A549 (cell line): ENCODE data around the gene CDC42EP4. TPM values are rescaled to one million over a fixed set of nuclear protein-coding genes. Genes with fewer than 3 reads are reported as not detected.
"Not testable (repeated sequence)": the region's sequence is repeated elsewhere in the genome, so short reads cannot be mapped to it uniquely, and the experiment has no call there.

Experiments
- ATAC-seq, 2 experiments: fragments of 200-7000 bp in 1 of 2; fragments of >200 bp in 1 of 2; cut with Nextera tagmentation in 1 of 2; cut with Tn5 transposase in 1 of 2; 3 replicates each; pipeline versions ENCODE4 v1.8.0 to v1.9.1; 2018 to 2020; ENCODE audit warnings: mild to moderate bottlenecking in 1 of 2, moderate library complexity in 1 of 2
- CTCF ChIA-PET: fragments of 300-600 bp; sonication (Branson Sonifier 250); formaldehyde crosslinking; extraction: SDS; loops from one replicate; lab custom pipeline; 2021; ENCODE audit warnings: antibody characterized with exemption, inconsistent platforms; lab: Yijun Ruan, JAX
- POLR2A ChIA-PET: fragments of 350-600 bp; formaldehyde crosslinking; extraction: SDS; loops from one replicate; lab custom pipeline; 2021; ENCODE audit warnings: antibody characterized with exemption, inconsistent platforms; lab: Yijun Ruan, JAX
- DNase-seq, 2 experiments: peaks; one replicate each; pipeline versions ENCODE4 v3.0.0 to v3.0.0-alpha.2; 2011 to 2016; ENCODE audit warnings: low read depth in 1 of 2, low spot score in 1 of 2
- FAIRE-seq: peaks from 2 replicates; lab custom pipeline; 2011; peaks lifted over from hg19 to GRCh38; lab: Jason Lieb, UNC
- H3K27ac ChIP-seq, 2 experiments: fragments of >200 bp; sonication (Bioruptor Twin); formaldehyde crosslinking; 3 replicates each; pipeline ENCODE4 v1.5.1; 2016 to 2017
- H3K4me1 ChIP-seq: fragments of >200 bp; sonication (Bioruptor Twin); formaldehyde crosslinking; 3 replicates; pipeline ENCODE4 v1.6.1; 2016
- H3K4me2 ChIP-seq: fragments of >200 bp; sonication (Bioruptor Twin); formaldehyde crosslinking; 3 replicates; pipeline ENCODE4 v1.6.1; 2016
- H3K4me3 ChIP-seq: fragments of >200 bp; sonication (Bioruptor Twin); formaldehyde crosslinking; 3 replicates; pipeline ENCODE4 v1.5.1; 2016
- H3K9me3 ChIP-seq: fragments of >200 bp; sonication (Bioruptor Twin); formaldehyde crosslinking; 3 replicates; pipeline ENCODE4 v1.6.1; 2016
- CBX8 ChIP-seq: fragments of 200-600 bp; sonication (generic); IDR thresholded peaks from 2 replicates; pipeline ENCODE4 v1.6.1; 2016
- EHMT2 ChIP-seq: fragments of 200-600 bp; sonication (generic); IDR thresholded peaks from 2 replicates; pipeline ENCODE4 v1.6.1; 2016; ENCODE audit warnings: antibody characterized with exemption, low read depth, mild to moderate bottlenecking, moderate library complexity
- FOSL2 ChIP-seq, 2 experiments: fragments of 450-650 bp in 1 of 2; fragments of >200 bp in 1 of 2; sonication (Bioruptor Twin) in 1 of 2; formaldehyde crosslinking; IDR thresholded peaks; 2 replicates each; pipeline versions ENCODE4 v1.5.0 to v1.6.1; 2016 to 2020; ENCODE audit warnings: mild to moderate bottlenecking in 1 of 2, moderate library complexity in 1 of 2
- FOXS1 ChIP-seq: fragments of 250-450 bp; sonication (Bioruptor Pico); IDR thresholded peaks from 2 replicates; pipeline ENCODE4 v1.5.0; 2020; ENCODE audit warnings: mild to moderate bottlenecking, moderate library complexity
- GATA3 ChIP-seq: IDR thresholded peaks from 2 replicates; pipeline ENCODE4 v1.6.1; 2012; ENCODE audit warnings: borderline replicate concordance
- HOXA7 ChIP-seq: fragments of 250-450 bp; sonication (Bioruptor Pico); IDR thresholded peaks from 2 replicates; pipeline ENCODE4 v1.5.0; 2020; ENCODE audit warnings: mild to moderate bottlenecking, moderate library complexity
- HOXB5 ChIP-seq: fragments of 250-450 bp; sonication (Bioruptor Pico); IDR thresholded peaks from 2 replicates; pipeline ENCODE4 v1.5.0; 2020; ENCODE audit warnings: mild to moderate bottlenecking, moderate library complexity
- JUN ChIP-seq, 2 experiments: fragments of >200 bp; sonication (Bioruptor Twin); formaldehyde crosslinking; IDR thresholded peaks; 2 replicates in 1 of 2; 3 replicates in 1 of 2; pipeline ENCODE4 v1.6.1; 2016 to 2017
- KDM1A ChIP-seq: fragments of 200-600 bp; sonication (generic); IDR thresholded peaks from 2 replicates; pipeline ENCODE4 v1.6.1; 2016; ENCODE audit warnings: low read depth, mild to moderate bottlenecking
- NR3C1 ChIP-seq: fragments of >200 bp; sonication (Bioruptor Twin); formaldehyde crosslinking; IDR thresholded peaks from 3 replicates; pipeline ENCODE4 v1.6.1; 2017
- PHF8 ChIP-seq: fragments of 200-600 bp; sonication (generic); IDR thresholded peaks from 2 replicates; pipeline ENCODE4 v1.6.1; 2016; ENCODE audit warnings: low read depth, mild to moderate bottlenecking, antibody characterized with exemption, moderate library complexity, borderline replicate concordance
- RAD21 ChIP-seq, 2 experiments: fragments of >200 bp in 1 of 2; sonication (Bioruptor Twin) in 1 of 2; formaldehyde crosslinking in 1 of 2; IDR thresholded peaks in 1 of 2; conservative IDR thresholded peaks in 1 of 2; 2 replicates in 1 of 2; 3 replicates in 1 of 2; pipeline ENCODE4 v1.6.1; 2012 to 2018; ENCODE audit warnings: inconsistent platforms in 1 of 2
- RARB ChIP-seq: fragments of 250-450 bp; sonication (Bioruptor Pico); IDR thresholded peaks from 2 replicates; pipeline ENCODE4 v1.8.0; 2021; ENCODE audit warnings: mild to moderate bottlenecking, moderate library complexity
- RFX5 ChIP-seq: fragments of 450-650 bp; IDR thresholded peaks from 2 replicates; pipeline ENCODE4 v1.7.1; 2014; ENCODE audit warnings: antibody characterized with exemption, mild to moderate bottlenecking, moderate library complexity
- RNF2 ChIP-seq: fragments of 200-600 bp; sonication (generic); IDR thresholded peaks from 2 replicates; pipeline ENCODE4 v1.6.1; 2016; ENCODE audit warnings: low read depth, mild to moderate bottlenecking, antibody characterized with exemption, moderate library complexity, borderline replicate concordance
- SREBF2 ChIP-seq: fragments of 450-650 bp; IDR thresholded peaks from 2 replicates; pipeline ENCODE4 v1.6.1; 2014; ENCODE audit warnings: mild to moderate bottlenecking, moderate library complexity
- TFCP2L1 ChIP-seq: fragments of 250-450 bp; sonication (Bioruptor Pico); IDR thresholded peaks from 2 replicates; pipeline ENCODE4 v1.5.0; 2021; ENCODE audit warnings: mild to moderate bottlenecking
- TP53 ChIP-seq: fragments of 250-450 bp; sonication (Bioruptor Pico); IDR thresholded peaks from 2 replicates; pipeline ENCODE4 v1.5.0; 2021; ENCODE audit warnings: mild to moderate bottlenecking, moderate library complexity
- ZNF302 ChIP-seq: fragments of 250-450 bp; sonication (Bioruptor Pico); IDR thresholded peaks from 2 replicates; pipeline ENCODE4 v1.9.0; 2021; ENCODE audit warnings: inconsistent platforms, mild to moderate bottlenecking, moderate library complexity
- WGBS: methylation state at CpG from one replicate; pipeline ENCODE4 v1.1.6; 2017; ENCODE audit errors: missing lambda C conversion rate; 5-methylcytosine and 5-hydroxymethylcytosine counted together
- polyA plus RNA-seq, 4 experiments: library from polyadenylated mRNA; depleted of rRNA in 3 of 4; stranded (reverse); fragments of >200 nt; fragmentation: RNase III in 1 of 4; extraction: RNeasy Plus Mini Kit Qiagen cat#74134 plus additional on column Dnase treatment in 1 of 4; gene quantifications; 2 replicates in 3 of 4; 3 replicates in 1 of 4; pipeline ENCODE4 v1.2.3, GENCODE V29; 2011 to 2017
- TF ChIP-seq, protein P1 (sequence below): IDR thresholded peaks from 2 replicates; pipeline ENCODE4 v1.6.1; 2012
- TF ChIP-seq, protein P2 (sequence below): IDR thresholded peaks from 2 replicates; pipeline ENCODE4 v1.6.1; 2012; ENCODE audit warnings: low read depth, borderline replicate concordance
- TF ChIP-seq, protein P3 (sequence below): fragments of 450-650 bp; IDR thresholded peaks from 2 replicates; pipeline ENCODE4 v1.6.1; 2014; ENCODE audit warnings: antibody characterized with exemption
- TF ChIP-seq, protein P4 (sequence below): fragments of >200 bp; sonication (Bioruptor Twin); formaldehyde crosslinking; IDR thresholded peaks from 3 replicates; pipeline ENCODE4 v1.5.1; 2016

CDC42EP4 gene
- polyA plus RNA-seq, 2 of the 4 experiments (the other 2 are of a cell fraction): 33.8 to 65.7 TPM

DNA sequence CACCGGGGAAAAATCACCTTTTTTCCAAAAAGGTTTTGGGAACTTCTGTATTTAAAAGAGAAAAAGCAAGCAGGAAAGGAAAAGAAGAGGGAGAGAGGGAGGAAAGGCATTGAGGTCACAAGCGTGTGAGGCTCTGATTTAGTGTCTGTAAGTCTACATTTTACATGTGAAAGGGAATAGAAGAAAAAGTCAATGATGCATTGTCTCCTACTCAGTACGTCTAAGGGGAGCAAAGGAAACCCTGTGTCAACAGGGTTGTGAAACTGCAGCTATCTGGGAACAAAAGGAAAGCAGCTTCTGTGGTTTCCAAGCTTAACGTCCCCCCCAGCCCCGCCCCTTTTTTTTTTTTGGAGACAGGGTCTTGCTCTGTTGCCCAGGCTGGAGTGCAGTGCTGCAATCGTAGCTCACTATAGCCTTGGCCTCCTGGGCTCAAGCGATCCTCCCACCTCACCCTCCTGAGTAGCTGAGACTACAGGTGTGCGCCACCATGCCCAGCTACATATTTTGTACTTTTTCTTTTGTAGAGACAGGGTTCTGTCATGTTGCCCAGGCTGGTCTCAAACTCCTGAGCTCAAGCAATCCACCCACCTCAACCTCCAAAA is 1.8 kb upstream of the CDC42EP4 start:
- ChIA-PET CTCF (interaction anchor here (2.4 to 29.0 kb wide), 4 partner anchors 9 to 58 kb away, joined by 9 to 385 read pairs (median 71); no protein-coding TSS in a partner anchor), POLR2A (no interaction called here)
- Histone ChIP-seq H3K27ac (no peak overlapping the region), H3K4me2 (no peak overlapping the region), H3K4me3 (no peak overlapping the region), H3K9me3 (no peaks in the 10 kb centered on the region), H3K4me1 (peaks cover 22% of the 10 kb centered on the region)
- TF ChIP-seq TP53 (no peak), NR3C1 (no peak), HOXB5 (CRISPR knock-in tag) (no peak), KDM1A (no peak), HOXA7 (CRISPR knock-in tag) (no peak), ZNF302 (CRISPR knock-in tag) (no peak), TFCP2L1 (CRISPR knock-in tag) (no peak), RAD21 (conservative IDR thresholded peaks at IDR 0.05 in 1 of 2, IDR thresholded peaks at IDR 0.05 in 1 of 2) (no peak), EHMT2 (no peak), RNF2 (no peak), PHF8 (no peak), RARB (CRISPR knock-in tag) (no peak), RFX5 (no peak)
- ATAC-seq (no peak), DNase-seq (no peak), FAIRE-seq (no peak)
- 81% methylated on average over 8 of the region's 8 CpGs for WGBS

DNA sequence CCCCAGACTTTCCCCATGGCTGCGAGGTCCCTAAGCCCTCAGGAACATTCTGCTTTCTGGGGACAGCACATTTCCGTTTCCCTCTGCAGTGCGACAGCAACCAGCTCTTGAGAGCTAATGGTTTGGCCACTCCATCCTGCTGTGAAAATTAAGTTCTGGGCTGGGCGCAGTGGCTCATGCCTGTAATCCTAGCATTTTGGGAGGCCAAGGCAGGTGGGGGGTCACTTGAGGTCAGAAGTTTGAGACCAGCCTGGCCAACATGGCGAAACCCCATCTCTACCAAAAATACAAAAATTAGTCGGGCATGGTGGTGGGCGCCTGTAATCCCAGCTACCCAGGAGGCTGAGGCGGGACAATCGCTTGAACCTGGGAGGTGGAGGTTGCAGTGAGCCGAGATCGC is 1.1 kb upstream of the CDC42EP4 start:
- Histone ChIP-seq H3K4me2 (peak overlapping the region; percentile 88), H3K27ac (peak overlapping the region; percentile 94 to 96), H3K4me1 (peaks cover 27% of the 10 kb centered on the region)
- 84% methylated on average over 11 of the region's 11 CpGs for WGBS
- POLR2A ChIA-PET: interaction anchor here (0.7 to 3.2 kb wide), 3 partner anchors 26 to 57 kb away, joined by 5 to 14 read pairs (median 5); no protein-coding TSS in a partner anchor
- CTCF ChIA-PET: interaction anchor here (0.9 to 29.0 kb wide), 7 partner anchors 10 to 58 kb away, joined by 3 to 385 read pairs (median 14); no protein-coding TSS in a partner anchor
- not testable (repeated sequence) for DNase-seq, ATAC-seq, H3K9me3 ChIP-seq, H3K4me3 ChIP-seq, FAIRE-seq

DNA sequence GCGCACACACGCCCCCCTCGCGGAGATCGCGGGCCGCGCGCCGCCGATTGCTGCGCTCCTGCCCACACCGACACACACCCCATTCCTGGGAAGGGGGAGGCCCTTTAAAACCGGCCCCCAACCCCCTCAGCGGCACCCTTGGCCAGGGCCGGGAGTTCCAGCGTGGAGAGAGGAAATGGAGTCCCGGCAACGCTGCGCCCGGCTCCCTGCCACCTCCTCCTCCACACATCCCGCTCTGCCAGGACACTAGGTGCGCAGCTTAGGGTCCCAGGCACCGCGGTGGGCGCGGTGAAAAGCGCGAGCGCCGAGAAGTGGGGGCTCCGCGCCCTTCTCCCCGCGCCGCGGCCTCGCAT is 397 bp downstream of the CDC42EP4 start:
- no peak for DNase-seq
- peak overlapping the region; percentile 91 for H3K4me2 ChIP-seq
- peaks cover 38% of the 10 kb centered on the region for H3K4me1 ChIP-seq
- H3K9me3 ChIP-seq: no peaks in the 10 kb centered on the region
- ATAC-seq: peak; percentile 35
- POLR2A ChIA-PET: interaction anchor here (0.6 to 4.5 kb wide), 15 partner anchors 9 to 720 kb away, joined by 3 to 28 read pairs (median 4); no protein-coding TSS in a partner anchor
- FAIRE-seq: no peak
- peak overlapping the region; percentile 77 for H3K4me3 ChIP-seq
- WGBS: 1% methylated on average over 14 of the region's 38 CpGs
- CTCF ChIA-PET: interaction anchor here (0.7 to 29.0 kb wide), 23 partner anchors 9 to 586 kb away, joined by 3 to 385 read pairs (median 8); no protein-coding TSS in a partner anchor
- TF ChIP-seq FOXS1 (CRISPR knock-in tag) (no peak), TP53 (0 out of 2 replicates have a peak, but pooled peaks have one; percentile 31), PHF8 (0 out of 2 replicates have a peak, but pooled peaks have one; percentile 43), TFCP2L1 (CRISPR knock-in tag) (no peak)
- peak overlapping the region; percentile 95 to 96 for H3K27ac ChIP-seq

DNA sequence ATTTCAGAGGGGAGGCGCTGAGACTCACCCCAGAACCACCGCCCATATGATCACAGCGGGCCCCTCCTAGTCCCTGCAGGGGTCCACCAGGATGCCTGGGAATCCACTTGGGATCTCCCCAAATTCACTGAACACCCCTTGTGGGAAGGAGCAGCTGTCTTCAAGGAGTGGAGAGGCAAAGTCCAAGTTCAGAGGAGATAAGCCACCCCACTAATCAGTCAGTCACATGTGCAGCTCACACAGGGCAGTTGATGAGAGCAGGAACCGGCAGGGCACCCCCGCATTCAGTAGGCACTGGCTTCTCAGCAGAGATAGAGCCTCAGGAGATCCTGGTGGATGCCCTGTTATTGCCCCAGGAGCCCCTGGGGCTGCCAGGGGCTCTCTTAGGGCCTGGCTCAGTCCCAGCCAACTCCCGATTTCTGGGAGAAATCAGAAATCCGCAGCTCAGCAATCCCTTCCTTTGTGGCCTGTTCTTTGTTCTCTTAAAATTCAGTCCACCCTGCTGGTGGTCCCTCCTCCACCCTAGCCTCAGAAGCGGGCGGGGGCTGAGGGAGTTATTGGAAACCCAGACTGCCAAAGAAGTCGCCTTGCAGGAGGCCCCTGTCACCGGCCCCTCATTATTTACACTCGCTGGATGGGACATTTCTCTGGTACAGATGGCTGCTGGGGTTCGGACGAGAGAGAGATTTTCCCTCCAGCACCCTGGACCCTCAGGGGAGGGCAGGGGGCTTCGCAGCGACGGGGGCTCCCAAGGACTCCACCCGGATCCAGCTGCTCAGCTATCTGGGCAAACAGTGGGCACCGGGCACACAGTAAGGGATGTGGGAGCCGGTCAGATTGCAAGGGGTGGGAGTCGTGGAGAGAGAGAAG is 1.8 kb downstream of the CDC42EP4 start:
- DNase-seq (no peak), ATAC-seq (peak; percentile 2; a peak in 1 of 6 replicates), FAIRE-seq (no peak)
- ChIA-PET CTCF (interaction anchor here (0.5 to 29.0 kb wide), 25 partner anchors 10 to 585 kb away, joined by 3 to 385 read pairs (median 7); no protein-coding TSS in a partner anchor), POLR2A (interaction anchor here (0.5 to 5.0 kb wide), 12 partner anchors 11 to 717 kb away, joined by 3 to 28 read pairs (median 4); no protein-coding TSS in a partner anchor)
- peaks cover 52% of the 10 kb centered on the region for H3K4me1 ChIP-seq
- 0 out of 2 replicates have a peak, but pooled peaks have one; percentile 8 for TF ChIP-seq GATA3
- TF ChIP-seq NR3C1: no peak
- TF ChIP-seq SREBF2: no peak
- TF ChIP-seq FOSL2 (IDR thresholded peaks at IDR 0.05): no peak
- TF ChIP-seq FOSL2 (CRISPR knock-in tag; IDR thresholded peaks at IDR 0.05): no peak
- TF ChIP-seq, protein P1, sequence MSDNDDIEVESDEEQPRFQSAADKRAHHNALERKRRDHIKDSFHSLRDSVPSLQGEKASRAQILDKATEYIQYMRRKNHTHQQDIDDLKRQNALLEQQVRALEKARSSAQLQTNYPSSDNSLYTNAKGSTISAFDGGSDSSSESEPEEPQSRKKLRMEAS: peak; percentile 48; the same call in 1 of the 2 replicates
- TF ChIP-seq JUN (IDR thresholded peaks at IDR 0.05): no peak
- TF ChIP-seq, protein P2, sequence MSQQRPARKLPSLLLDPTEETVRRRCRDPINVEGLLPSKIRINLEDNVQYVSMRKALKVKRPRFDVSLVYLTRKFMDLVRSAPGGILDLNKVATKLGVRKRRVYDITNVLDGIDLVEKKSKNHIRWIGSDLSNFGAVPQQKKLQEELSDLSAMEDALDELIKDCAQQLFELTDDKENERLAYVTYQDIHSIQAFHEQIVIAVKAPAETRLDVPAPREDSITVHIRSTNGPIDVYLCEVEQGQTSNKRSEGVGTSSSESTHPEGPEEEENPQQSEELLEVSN: no peak
- TF ChIP-seq RFX5: no peak
- no peak for TF ChIP-seq CBX8
- TF ChIP-seq KDM1A: no peak
- TF ChIP-seq, protein P3, sequence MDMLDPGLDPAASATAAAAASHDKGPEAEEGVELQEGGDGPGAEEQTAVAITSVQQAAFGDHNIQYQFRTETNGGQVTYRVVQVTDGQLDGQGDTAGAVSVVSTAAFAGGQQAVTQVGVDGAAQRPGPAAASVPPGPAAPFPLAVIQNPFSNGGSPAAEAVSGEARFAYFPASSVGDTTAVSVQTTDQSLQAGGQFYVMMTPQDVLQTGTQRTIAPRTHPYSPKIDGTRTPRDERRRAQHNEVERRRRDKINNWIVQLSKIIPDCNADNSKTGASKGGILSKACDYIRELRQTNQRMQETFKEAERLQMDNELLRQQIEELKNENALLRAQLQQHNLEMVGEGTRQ: peak; percentile 43; the same call in 1 of the 2 replicates
- TF ChIP-seq, protein P4, sequence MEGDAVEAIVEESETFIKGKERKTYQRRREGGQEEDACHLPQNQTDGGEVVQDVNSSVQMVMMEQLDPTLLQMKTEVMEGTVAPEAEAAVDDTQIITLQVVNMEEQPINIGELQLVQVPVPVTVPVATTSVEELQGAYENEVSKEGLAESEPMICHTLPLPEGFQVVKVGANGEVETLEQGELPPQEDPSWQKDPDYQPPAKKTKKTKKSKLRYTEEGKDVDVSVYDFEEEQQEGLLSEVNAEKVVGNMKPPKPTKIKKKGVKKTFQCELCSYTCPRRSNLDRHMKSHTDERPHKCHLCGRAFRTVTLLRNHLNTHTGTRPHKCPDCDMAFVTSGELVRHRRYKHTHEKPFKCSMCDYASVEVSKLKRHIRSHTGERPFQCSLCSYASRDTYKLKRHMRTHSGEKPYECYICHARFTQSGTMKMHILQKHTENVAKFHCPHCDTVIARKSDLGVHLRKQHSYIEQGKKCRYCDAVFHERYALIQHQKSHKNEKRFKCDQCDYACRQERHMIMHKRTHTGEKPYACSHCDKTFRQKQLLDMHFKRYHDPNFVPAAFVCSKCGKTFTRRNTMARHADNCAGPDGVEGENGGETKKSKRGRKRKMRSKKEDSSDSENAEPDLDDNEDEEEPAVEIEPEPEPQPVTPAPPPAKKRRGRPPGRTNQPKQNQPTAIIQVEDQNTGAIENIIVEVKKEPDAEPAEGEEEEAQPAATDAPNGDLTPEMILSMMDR: no peak
- peak overlapping the region; percentile 91 for H3K4me2 ChIP-seq
- H3K27ac ChIP-seq: peak overlapping the region; percentile 95 to 96
- no peaks in the 10 kb centered on the region for H3K9me3 ChIP-seq
- WGBS: 5% methylated on average over 21 of the region's 21 CpGs
- H3K4me3 ChIP-seq: peak overlapping the region; percentile 77
